A549 treated with CpdA at 1 μM for 4 hours (cell line): ENCODE data around the gene SLFN13. TPM values are rescaled to one million over a fixed set of nuclear protein-coding genes. Genes with fewer than 3 reads are reported as not detected.

Experiments
- total RNA-seq: library from RNA; stranded (reverse); fragments of 200-300 nt; extraction: Qiagen RNA extraction; gene quantifications from 5 replicates; pipeline ENCODE4 v1.2.3, GENCODE V29; 2022; ENCODE audit warnings: low read depth

SLFN13 gene, protein sequence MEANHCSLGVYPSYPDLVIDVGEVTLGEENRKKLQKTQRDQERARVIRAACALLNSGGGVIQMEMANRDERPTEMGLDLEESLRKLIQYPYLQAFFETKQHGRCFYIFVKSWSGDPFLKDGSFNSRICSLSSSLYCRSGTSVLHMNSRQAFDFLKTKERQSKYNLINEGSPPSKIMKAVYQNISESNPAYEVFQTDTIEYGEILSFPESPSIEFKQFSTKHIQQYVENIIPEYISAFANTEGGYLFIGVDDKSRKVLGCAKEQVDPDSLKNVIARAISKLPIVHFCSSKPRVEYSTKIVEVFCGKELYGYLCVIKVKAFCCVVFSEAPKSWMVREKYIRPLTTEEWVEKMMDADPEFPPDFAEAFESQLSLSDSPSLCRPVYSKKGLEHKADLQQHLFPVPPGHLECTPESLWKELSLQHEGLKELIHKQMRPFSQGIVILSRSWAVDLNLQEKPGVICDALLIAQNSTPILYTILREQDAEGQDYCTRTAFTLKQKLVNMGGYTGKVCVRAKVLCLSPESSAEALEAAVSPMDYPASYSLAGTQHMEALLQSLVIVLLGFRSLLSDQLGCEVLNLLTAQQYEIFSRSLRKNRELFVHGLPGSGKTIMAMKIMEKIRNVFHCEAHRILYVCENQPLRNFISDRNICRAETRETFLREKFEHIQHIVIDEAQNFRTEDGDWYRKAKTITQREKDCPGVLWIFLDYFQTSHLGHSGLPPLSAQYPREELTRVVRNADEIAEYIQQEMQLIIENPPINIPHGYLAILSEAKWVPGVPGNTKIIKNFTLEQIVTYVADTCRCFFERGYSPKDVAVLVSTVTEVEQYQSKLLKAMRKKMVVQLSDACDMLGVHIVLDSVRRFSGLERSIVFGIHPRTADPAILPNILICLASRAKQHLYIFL
- 3.3 to 6.7 TPM (median 4.6 TPM) in 5 replicates for total RNA-seq

GRCh38 chr17:35448214-35448898 lies at the start of gene SLFN13:
TSS of gene SLFN13 (minus strand) at chr17:35448766. CDS start at chr17:35445680, 3,086 bp downstream.

DNA sequence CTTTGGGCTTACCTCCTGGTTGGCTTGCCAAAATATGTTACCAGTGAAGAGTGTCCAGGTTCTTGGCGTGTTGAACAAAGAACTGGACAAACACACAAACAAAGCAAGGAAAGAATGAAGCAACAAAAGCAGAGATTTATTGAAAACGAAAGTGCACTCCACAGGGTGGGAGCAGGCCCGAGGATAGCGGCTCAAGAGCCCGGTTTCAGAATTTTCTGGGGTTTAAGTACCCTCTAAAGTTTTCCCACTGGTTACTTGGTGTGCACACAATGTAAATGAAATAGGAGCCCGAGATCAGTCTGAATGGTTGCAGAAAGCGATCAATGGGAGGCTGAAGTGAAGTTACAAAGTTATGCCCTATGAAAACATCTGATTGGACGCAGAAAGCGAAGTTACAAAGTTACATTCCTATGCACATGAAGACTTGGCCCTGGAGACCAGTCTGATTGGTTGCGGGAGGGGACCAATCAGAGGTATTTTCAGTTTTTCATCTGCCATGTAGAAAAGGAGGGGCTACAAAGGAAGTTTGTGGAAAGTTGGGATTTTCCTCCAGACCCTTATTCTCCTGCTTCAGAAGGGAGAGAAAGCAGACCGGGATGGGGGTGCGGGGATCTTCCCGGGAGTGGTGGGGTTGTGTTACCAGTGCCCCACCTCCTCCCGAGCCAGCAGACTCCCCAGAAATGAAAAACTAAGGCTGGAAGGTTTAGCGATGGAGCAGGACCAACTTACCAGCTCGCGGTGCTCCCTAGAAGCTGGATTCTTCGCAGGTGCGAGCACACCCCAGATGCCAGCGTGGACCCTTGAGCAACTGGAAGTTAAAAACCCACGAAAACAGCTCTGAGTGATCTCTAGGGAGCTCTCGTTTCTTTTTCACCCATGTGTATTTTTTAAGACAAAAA lies 16.1 kb downstream of the SLFN13 start, which contains the start of gene SLFN12:
Gene SLFN12, minus strand, starts transcription at position 325 of the 899 bp plus-strand sequence. CDS start 9,472 bp downstream, outside the sequence.

Other genes starting within 250 kb of the SLFN13 start
- 1.9 to 4.0 TPM (median 2.7 TPM) in 5 replicates for gene SLFN5, start 205.7 kb downstream of the SLFN13 start, total RNA-seq
- gene SLFN11, start 75.1 kb downstream of the SLFN13 start, total RNA-seq: 6.1 to 8.1 TPM (median 7.4 TPM) in 5 replicates
- gene SLFN12, start 16.3 kb downstream of the SLFN13 start, total RNA-seq: 0.08 TPM in 1 of 5 replicates, not detected in the others
- 0.02 to 0.26 TPM in 2 of 5 replicates, not detected in the others for gene SLFN12L, start 88.9 kb upstream of the SLFN13 start, total RNA-seq
- gene SLFN14, start 112.1 kb upstream of the SLFN13 start, total RNA-seq: not detected in 5 replicates
- 7.0 to 8.8 TPM (median 7.4 TPM) in 5 replicates for gene PEX12, start 129.8 kb upstream of the SLFN13 start, total RNA-seq
- gene AP2B1, start 138.6 kb upstream of the SLFN13 start, total RNA-seq: 127 to 153 TPM (median 143 TPM) in 5 replicates